Choroid plexus epithelial cell (primary cell): ENCODE results near the gene PDE6B.

Source experiments
- DNase-seq: peaks from one replicate; pipeline ENCODE4 v3.0.0-alpha.2; 2010; ENCODE audit warnings: low read depth
- H3K4me3 ChIP-seq: 2 replicates; pipeline ENCODE4 v1.5.1; 2011; ENCODE audit warnings: low read depth, mild to moderate bottlenecking, control low read depth, low read length, moderate library complexity
- TF ChIP-seq, protein P1 (sequence below): conservative IDR thresholded peaks from 2 replicates; pipeline ENCODE4 v1.5.1; 2011; ENCODE audit warnings: low read depth, mild to moderate bottlenecking, control low read depth, inconsistent platforms, low read length, moderate library complexity

PDE6B gene

DNA sequence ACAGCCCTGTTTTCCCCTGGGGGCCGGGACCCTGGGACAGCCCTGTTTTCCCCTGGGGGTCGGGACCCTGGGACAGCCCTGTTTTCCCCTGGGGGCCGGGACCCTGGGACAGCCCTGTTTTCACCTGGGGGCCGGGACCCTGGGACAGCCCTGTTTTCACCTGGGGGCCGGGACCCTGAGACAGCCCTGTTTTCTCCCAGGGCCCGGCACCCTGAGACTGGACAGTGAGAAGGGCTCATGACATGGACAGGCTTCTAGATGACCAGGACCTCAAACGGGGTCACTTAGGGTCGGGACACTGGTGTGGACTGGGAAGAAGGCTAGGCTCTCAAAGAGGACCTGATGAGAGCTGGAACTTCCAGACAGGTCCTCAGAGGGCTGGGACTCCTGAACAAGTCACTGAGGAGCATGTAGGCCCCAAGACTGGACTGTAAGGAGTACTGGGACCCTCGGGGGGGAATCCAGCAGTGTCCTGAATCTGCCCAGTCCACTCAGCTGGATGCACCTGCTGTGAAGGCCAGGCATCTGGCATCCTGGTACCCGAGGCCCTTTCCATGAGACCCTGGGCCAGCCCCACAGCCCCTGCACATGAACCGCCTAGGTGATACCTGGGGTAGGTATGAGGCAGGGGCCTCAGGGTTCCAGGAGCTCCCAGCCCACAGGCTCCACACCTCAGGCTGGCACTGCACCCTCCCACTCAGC lies 82.7 kb downstream of the PDE6B start:
- no peak overlapping the region for H3K4me3 ChIP-seq
- TF ChIP-seq, protein P1, sequence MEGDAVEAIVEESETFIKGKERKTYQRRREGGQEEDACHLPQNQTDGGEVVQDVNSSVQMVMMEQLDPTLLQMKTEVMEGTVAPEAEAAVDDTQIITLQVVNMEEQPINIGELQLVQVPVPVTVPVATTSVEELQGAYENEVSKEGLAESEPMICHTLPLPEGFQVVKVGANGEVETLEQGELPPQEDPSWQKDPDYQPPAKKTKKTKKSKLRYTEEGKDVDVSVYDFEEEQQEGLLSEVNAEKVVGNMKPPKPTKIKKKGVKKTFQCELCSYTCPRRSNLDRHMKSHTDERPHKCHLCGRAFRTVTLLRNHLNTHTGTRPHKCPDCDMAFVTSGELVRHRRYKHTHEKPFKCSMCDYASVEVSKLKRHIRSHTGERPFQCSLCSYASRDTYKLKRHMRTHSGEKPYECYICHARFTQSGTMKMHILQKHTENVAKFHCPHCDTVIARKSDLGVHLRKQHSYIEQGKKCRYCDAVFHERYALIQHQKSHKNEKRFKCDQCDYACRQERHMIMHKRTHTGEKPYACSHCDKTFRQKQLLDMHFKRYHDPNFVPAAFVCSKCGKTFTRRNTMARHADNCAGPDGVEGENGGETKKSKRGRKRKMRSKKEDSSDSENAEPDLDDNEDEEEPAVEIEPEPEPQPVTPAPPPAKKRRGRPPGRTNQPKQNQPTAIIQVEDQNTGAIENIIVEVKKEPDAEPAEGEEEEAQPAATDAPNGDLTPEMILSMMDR = no peak
- no peak for DNase-seq

DNA sequence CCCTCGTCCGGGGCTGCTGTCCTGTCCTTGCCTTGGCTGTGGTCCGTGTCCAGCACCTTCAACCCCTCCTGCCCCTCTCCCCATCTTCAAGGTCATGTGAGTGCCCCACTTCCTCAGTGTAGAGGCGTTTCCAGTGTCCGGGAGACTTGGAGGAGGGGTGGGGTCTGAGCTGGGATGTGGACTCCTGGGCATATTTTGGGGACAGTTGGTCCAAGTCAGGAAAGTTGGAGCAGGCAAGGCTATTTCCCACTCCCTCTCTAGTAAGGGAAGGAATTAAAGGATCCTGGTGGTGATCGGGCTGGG lies 83.2 kb downstream of the PDE6B start:
- H3K4me3 ChIP-seq = no peak overlapping the region
- no peak for DNase-seq
- TF ChIP-seq, protein P1 = no peak

GRCh38 chr4:709348-709747 lies 84.0 kb downstream of the PDE6B start:
- no peak overlapping the region for H3K4me3 ChIP-seq
- DNase-seq = no peak
- TF ChIP-seq, protein P1 = no peak

DNA sequence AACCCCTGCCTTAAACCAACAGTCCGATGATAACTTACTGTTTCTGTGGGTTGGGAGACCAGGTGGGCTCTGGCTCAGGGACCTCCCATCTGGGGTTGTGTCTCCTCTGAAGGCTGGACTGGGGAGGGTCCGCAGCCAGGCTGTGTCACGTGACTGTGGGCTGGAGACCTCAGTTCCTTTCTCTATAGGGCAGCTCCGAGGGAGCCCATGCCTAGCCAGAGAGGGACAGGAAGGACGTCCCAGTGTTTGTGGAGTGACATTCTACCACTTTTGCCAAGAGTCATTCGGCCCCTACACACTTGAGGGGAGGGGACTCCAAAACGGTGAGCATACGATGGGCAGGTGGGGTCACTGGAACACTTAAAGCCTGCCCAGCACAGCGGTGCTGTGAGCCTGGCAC lies 84.7 kb downstream of the PDE6B start:
- no peak for DNase-seq
- TF ChIP-seq, protein P1 = no peak
- no peak overlapping the region for H3K4me3 ChIP-seq

DNA sequence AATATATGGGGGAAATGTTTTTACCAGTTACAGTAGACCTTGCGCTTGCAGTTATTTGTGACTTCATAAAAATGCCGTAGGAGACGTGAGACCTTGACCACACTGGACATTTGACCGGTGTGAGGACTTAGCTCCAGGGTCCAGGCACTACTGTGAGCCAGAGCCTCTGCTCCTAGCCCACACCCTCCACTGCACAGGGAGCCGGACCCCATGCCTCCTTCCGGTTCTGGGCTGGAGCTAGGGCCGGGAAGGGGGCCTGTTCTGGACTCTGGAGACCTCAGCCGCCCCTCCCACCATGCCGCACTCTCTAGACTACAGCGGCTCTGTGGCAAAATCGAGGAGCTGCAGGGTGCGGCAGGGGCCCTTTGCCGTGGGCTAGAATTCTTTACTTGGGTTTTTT lies 85.5 kb downstream of the PDE6B start:
- no peak overlapping the region for H3K4me3 ChIP-seq
- TF ChIP-seq, protein P1 = no peak
- DNase-seq = no peak

GRCh38 chr4:712093-712492 lies 86.7 kb downstream of the PDE6B start:
- TF ChIP-seq, protein P1 = no peak
- no peak for DNase-seq
- H3K4me3 ChIP-seq = no peak overlapping the region

GRCh38 chr4:712916-713632 lies 87.7 kb downstream of the PDE6B start:
- TF ChIP-seq, protein P1 = no peak
- no peak overlapping the region for H3K4me3 ChIP-seq
- DNase-seq = no peak
